Testis (tissue), 3 donors: ENCODE measurements around the gene COL5A1. TPM values are rescaled to one million over a fixed set of nuclear protein-coding genes. Genes with fewer than 3 reads are reported as not detected.

Experiments used
- DNase-seq: peaks from one replicate; pipeline ENCODE4 v3.0.0-alpha.2; 2019
- H3K27ac ChIP-seq, 2 donors: fragments of 200-600 bp; sonication (generic); one replicate each; pipeline ENCODE4 v1.5.1; 2019
- H3K27me3 ChIP-seq: fragments of 200-600 bp; sonication (generic); one replicate; pipeline ENCODE4 v1.5.1; 2019
- H3K36me3 ChIP-seq: fragments of 200-600 bp; sonication (generic); one replicate; pipeline ENCODE4 v1.5.1; 2017; ENCODE audit warnings: low read depth; ENCODE audit errors: missing control alignments
- H3K4me1 ChIP-seq: fragments of 200-600 bp; sonication (generic); one replicate; pipeline ENCODE4 v1.5.1; 2019
- H3K4me3 ChIP-seq, 2 donors: fragments of 200-600 bp; sonication (generic); one replicate each; pipeline ENCODE4 v1.5.1; 2017 to 2019
- H3K9me3 ChIP-seq: fragments of 200-600 bp; sonication (generic); one replicate; pipeline ENCODE4 v1.5.1; 2017
- CTCF ChIP-seq, 3 experiments: fragments of 450-650 bp in 2 of 3; fragments of 200-600 bp in 1 of 3; sonication (generic) in 1 of 3; IDR thresholded peaks; one replicate each; pipeline ENCODE4 v1.5.1; 2016 to 2019; ENCODE audit warnings: antibody characterized with exemption in 3 of 3, mild to moderate bottlenecking in 2 of 3, moderate library complexity in 1 of 3
- POLR2A ChIP-seq: fragments of 450-650 bp; IDR thresholded peaks from one replicate; pipeline ENCODE4 v1.6.1; 2017; ENCODE audit warnings: antibody characterized with exemption, mild to moderate bottlenecking, moderate library complexity
- WGBS, 2 donors: methylation state at CpG; one replicate each; pipeline ENCODE4 v1.1.5; 2018; 5-methylcytosine and 5-hydroxymethylcytosine counted together
- intact Hi-C: fragments of 100-400 bp; cut with DNase I; formaldehyde crosslinking; loops from one replicate; pipeline ENCODE4 v1.15.1; 2023; ENCODE audit warnings: low total_unique reads
- polyA plus RNA-seq: library from polyadenylated mRNA; stranded (reverse); fragments of 350-450 nt; fragmentation: Illumina TruSeq; extraction: RNeasy Lipid Tissue Mini Kit (QIAGEN cat#74804); gene quantifications from one replicate; pipeline ENCODE4 v1.2.3, GENCODE V29; 2014; ENCODE audit warnings: low read depth, low replicate concordance; ENCODE audit not compliant: insufficient read depth
- total RNA-seq, 2 donors: library from RNA; depleted of rRNA; stranded (reverse); fragments of >200 nt; gene quantifications; one replicate each; pipeline ENCODE4 v1.2.3, GENCODE V29; 2016

The COL5A1 gene
- total and polyA plus RNA-seq, 3 donors from 2014 or later = 18.5 to 34.3 (median 20.8) TPM

GRCh38 chr9:134773842-134774241 is 132.2 kb downstream of the COL5A1 start:
- Histone ChIP-seq H3K4me1 (no peaks in the 10 kb centered on the region), H3K27me3 (no peaks in the 10 kb centered on the region), H3K27ac (no peak overlapping the region), H3K36me3 (no peaks in the 10 kb centered on the region), H3K4me3 (no peak overlapping the region), H3K9me3 (no peaks in the 10 kb centered on the region)
- intact Hi-C loops = no loop called here
- TF ChIP-seq POLR2A = no peak
- no peak for TF ChIP-seq CTCF (IDR thresholded peaks at IDR 0.05)
- no peak for DNase-seq
- WGBS, 2 donors = 87 to 100% methylated on average over 2 to 11 of the region's 11 CpGs

GRCh38 chr9:134774410-134774809 is 132.8 kb downstream of the COL5A1 start:
- Histone ChIP-seq H3K4me1 (no peaks in the 10 kb centered on the region), H3K27ac (no peak overlapping the region), H3K36me3 (no peaks in the 10 kb centered on the region), H3K9me3 (no peaks in the 10 kb centered on the region), H3K4me3 (no peak overlapping the region), H3K27me3 (no peaks in the 10 kb centered on the region)
- TF ChIP-seq POLR2A = no peak
- TF ChIP-seq CTCF (IDR thresholded peaks at IDR 0.05) = no peak
- no peak for DNase-seq
- 72 to 88% methylated on average over 8 to 10 of the region's 10 CpGs for WGBS, 2 donors
- intact Hi-C loops = no loop called here

GRCh38 chr9:134775081-134775951 is 133.7 kb downstream of the COL5A1 start:
- H3K4me1 ChIP-seq = no peaks in the 10 kb centered on the region
- no peaks in the 10 kb centered on the region for H3K36me3 ChIP-seq

GRCh38 chr9:134776080-134776796 is 134.6 kb downstream of the COL5A1 start:
- Histone ChIP-seq H3K4me3 (no peak overlapping the region), H3K27me3 (no peaks in the 10 kb centered on the region), H3K27ac (no peak overlapping the region), H3K9me3 (no peaks in the 10 kb centered on the region), H3K4me1 (no peaks in the 10 kb centered on the region), H3K36me3 (no peaks in the 10 kb centered on the region)
- intact Hi-C loops = no loop called here
- TF ChIP-seq CTCF (IDR thresholded peaks at IDR 0.05) = no peak
- 84 to 89% methylated on average over 19 of the region's 19 CpGs for WGBS, 2 donors
- DNase-seq = no peak

More at GRCh38 chr9:134775081-134775951, 133.7 kb downstream of the COL5A1 start:
- H3K27ac ChIP-seq = no peak overlapping the region
- no peak overlapping the region for H3K4me3 ChIP-seq
- 88 to 89% methylated on average over 23 to 30 of the region's 30 CpGs for WGBS, 2 donors
- no peaks in the 10 kb centered on the region for H3K9me3 ChIP-seq
- intact Hi-C loops = no loop called here
- no peaks in the 10 kb centered on the region for H3K27me3 ChIP-seq
- no peak for DNase-seq
- TF ChIP-seq CTCF (IDR thresholded peaks at IDR 0.05) = no peak
- TF ChIP-seq POLR2A = no peak
